Measurements from ENCODE around the gene HTT.
"Not testable (repeated sequence)": the region's sequence is repeated elsewhere in the genome, so short reads cannot be mapped to it uniquely, and the experiment has no call there.

Gene HTT

GRCh38 chr4:3046162-3046561, 28.3 kb upstream of the HTT start:
- peak in 3 of 4 experiments; percentile 15 to 47 (median 39) for DNase-seq

- no peak for DNase-seq
Measured at GRCh38 chr4:3046623-3047022, 27.9 kb upstream of the HTT start.

GRCh38 chr4:3047464-3048286, 26.8 kb upstream of the HTT start:
- peak; percentile 72 to 83 (median 78) for DNase-seq

GRCh38 chr4:3051141-3051897, 23.2 kb upstream of the HTT start:
- not testable (repeated sequence) for DNase-seq

GRCh38 chr4:3054169-3054759, 20.2 kb upstream of the HTT start:
- DNase-seq: no peak

- peak in 2 of 4 experiments; percentile 32 to 49 for DNase-seq
Measured at GRCh38 chr4:3059943-3060342, 14.5 kb upstream of the HTT start.

GRCh38 chr4:3060946-3061345, 13.5 kb upstream of the HTT start:
- peak in 2 of 4 experiments; percentile 32 to 44 for DNase-seq

- DNase-seq: peak; percentile 37 to 69 (median 57)
Measured at GRCh38 chr4:3062471-3062870, 12.0 kb upstream of the HTT start.

GRCh38 chr4:3065551-3065950, 8.9 kb upstream of the HTT start:
- no peak for DNase-seq

- peak; percentile 26 to 64 (median 44) for DNase-seq
Measured at GRCh38 chr4:3066836-3067400, 7.6 kb upstream of the HTT start.

- DNase-seq: no peak
Measured at GRCh38 chr4:3067473-3068001, 6.9 kb upstream of the HTT start.

- DNase-seq: no peak
Measured at GRCh38 chr4:3069661-3070199, 4.8 kb upstream of the HTT start.

GRCh38 chr4:3070709-3071500, 3.6 kb upstream of the HTT start:
- no peak for DNase-seq

GRCh38 chr4:3071811-3072210, 2.7 kb upstream of the HTT start:
- no peak for DNase-seq

- DNase-seq: no peak
Measured at GRCh38 chr4:3073158-3074077, 1.1 kb upstream of the HTT start.

- DNase-seq: peak; percentile 90 to 95 (median 94)
Measured at GRCh38 chr4:3074846-3075651, 568 bp downstream of the HTT start.

GRCh38 chr4:3075652-3075981, 1.1 kb downstream of the HTT start:
- no peak for DNase-seq

- DNase-seq: peak in 3 of 4 experiments; percentile 26 to 53 (median 33)
Measured at GRCh38 chr4:3077796-3078195, 3.3 kb downstream of the HTT start.

- peak; percentile 65 to 80 (median 75) for DNase-seq
Measured at GRCh38 chr4:3079694-3080123, 5.2 kb downstream of the HTT start.

Measured in suppressor macrophage (primary cell).